ENCODE measurements around the gene URB1. TPM values are rescaled to one million over a fixed set of nuclear protein-coding genes. Genes with fewer than 3 reads are reported as not detected.

URB1 gene
- total and polyA plus RNA-seq, 9 of the 15 experiments (the other 6 are each of a cell fraction or from before 2014, with no cell fraction given): 0.97 to 53.6 (median 21.5) TPM

GRCh38 chr21:32329776-32330175 is 63.0 kb downstream of the URB1 start:
- Histone ChIP-seq H3K4me3 (no peak overlapping the region), H3K79me2 (ENCODE audit: control insufficient read depth, insufficient read depth, low read length) (no peaks in the 10 kb centered on the region), H3K4me1 (replicated peaks in 1 of 2; ENCODE audit: control insufficient read depth in 2 of 2, insufficient read depth in 2 of 2, low read length in 2 of 2) (peaks cover 0 to 2% of the 10 kb centered on the region in 2 experiments; a peak in 1 of 5 replicates), H3K9me1 (ENCODE audit: control insufficient read depth, insufficient read depth, low read length) (no peaks in the 10 kb centered on the region), H3K9ac (ENCODE audit: insufficient read depth in 1 of 2, low read depth in 2 of 2, low read length in 2 of 2) (no peak overlapping the region), H3K36me3 (ENCODE audit: control insufficient read depth, insufficient read depth, low read length) (peaks cover 99% of the 10 kb centered on the region), H3K27ac (ENCODE audit: extremely low read depth, low read depth, low read length) (no peak overlapping the region), H2AFZ (ENCODE audit: low read depth, low read length) (no peak overlapping the region), H3K9me3 (replicated peaks; ENCODE audit: control insufficient read depth, insufficient read depth, low read depth, low read length) (no peaks in the 10 kb centered on the region), H4K20me1 (replicated peaks; ENCODE audit: control insufficient read depth, insufficient read depth, low read length) (no peaks in the 10 kb centered on the region), H3K27me3 (ENCODE audit: control insufficient read depth in 2 of 2, insufficient read depth in 2 of 2, low read length in 2 of 2) (no peaks in the 10 kb centered on the region), H3K4me2 (ENCODE audit: insufficient read depth, low read length) (no peak overlapping the region)
- FAIRE-seq (no peak), ATAC-seq (no peak), DNase-seq (ENCODE audit: extremely low read depth in 1 of 4, low spot score in 3 of 4) (no peak)
- TF ChIP-seq ZKSCAN3 (CRISPR knock-in tag; IDR thresholded peaks at IDR 0.05): no peak
- no peak for TF ChIP-seq SAFB (IDR thresholded peaks at IDR 0.05; ENCODE audit: borderline replicate concordance, low read depth, low read length)
- no peak for TF ChIP-seq NCOA6 (IDR thresholded peaks at IDR 0.05)
- no peak for TF ChIP-seq MEF2A (IDR thresholded peaks at IDR 0.05; ENCODE audit: control insufficient read depth, low read depth, low read length)
- no peak for TF ChIP-seq XRCC3 (IDR thresholded peaks at IDR 0.05)
- no peak for TF ChIP-seq BCL6 (CRISPR knock-in tag; IDR thresholded peaks at IDR 0.05)
- TF ChIP-seq KLF16 (IDR thresholded peaks at IDR 0.05): no peak
- no peak for TF ChIP-seq SRSF7 (optimal IDR thresholded peaks at IDR 0.05; ENCODE audit: low read depth, low read length)
- TF ChIP-seq SNRNP70 (optimal IDR thresholded peaks at IDR 0.05; ENCODE audit: low read depth, low read length): no peak
- TF ChIP-seq ZNF217 (CRISPR knock-in tag; IDR thresholded peaks at IDR 0.05): no peak
- TF ChIP-seq, protein P1, sequence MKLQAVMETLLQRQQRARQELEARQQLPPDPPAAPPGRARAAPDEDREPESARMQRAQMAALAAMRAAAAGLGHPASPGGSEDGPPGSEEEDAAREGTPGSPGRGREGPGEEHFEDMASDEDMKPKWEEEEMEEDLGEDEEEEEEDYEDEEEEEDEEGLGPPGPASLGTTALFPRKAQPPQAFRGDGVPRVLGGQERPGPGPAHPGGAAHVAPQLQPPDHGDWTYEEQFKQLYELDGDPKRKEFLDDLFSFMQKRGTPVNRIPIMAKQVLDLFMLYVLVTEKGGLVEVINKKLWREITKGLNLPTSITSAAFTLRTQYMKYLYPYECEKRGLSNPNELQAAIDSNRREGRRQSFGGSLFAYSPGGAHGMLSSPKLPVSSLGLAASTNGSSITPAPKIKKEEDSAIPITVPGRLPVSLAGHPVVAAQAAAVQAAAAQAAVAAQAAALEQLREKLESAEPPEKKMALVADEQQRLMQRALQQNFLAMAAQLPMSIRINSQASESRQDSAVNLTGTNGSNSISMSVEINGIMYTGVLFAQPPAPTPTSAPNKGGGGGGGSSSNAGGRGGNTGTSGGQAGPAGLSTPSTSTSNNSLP (IDR thresholded peaks at IDR 0.05; ENCODE audit: borderline replicate concordance, low read depth, low read length): no peak
- no peak for TF ChIP-seq HEY1 (CRISPR knock-in tag; IDR thresholded peaks at IDR 0.05; ENCODE audit: borderline replicate concordance)
- TF ChIP-seq NCOA1 (IDR thresholded peaks at IDR 0.05; ENCODE audit: low read depth): no peak
- TF ChIP-seq ZBTB17 (CRISPR knock-in tag; IDR thresholded peaks at IDR 0.05): no peak
- TF ChIP-seq FOXO4 (CRISPR knock-in tag; IDR thresholded peaks at IDR 0.05): no peak
- no peak for TF ChIP-seq HIVEP1 (CRISPR knock-in tag; IDR thresholded peaks at IDR 0.05)
- TF ChIP-seq MAFG (tag; conservative IDR thresholded peaks at IDR 0.05): no peak
- no peak for TF ChIP-seq MXI1 (IDR thresholded peaks at IDR 0.05; ENCODE audit: low read depth, low read length)
- TF ChIP-seq STAG1 (CRISPR knock-in tag; IDR thresholded peaks at IDR 0.05; ENCODE audit: borderline replicate concordance): no peak
- no TSS peak for BruUV-seq (replicated peaks)
- in situ Hi-C loops (cut with MboI) (no loop called here), intact Hi-C loops (cut with micrococcal nuclease) (no loop called here)
- WGBS (ENCODE audit: insufficient coverage, low coverage, missing lambda C conversion rate): 95% methylated on average over 3 of the region's 3 CpGs
- ChIA-PET POLR2A (interaction anchor here (1.7 kb wide), 1 partner anchor 15 kb away, joined by 5 read pairs; no protein-coding TSS in a partner anchor), CTCF (ENCODE audit: low intra/inter-chr PET ratio) (no interaction called here)
